Natural killer cell (primary cell): ENCODE data around the gene ZNF217. TPM values are rescaled to one million over a fixed set of nuclear protein-coding genes. Genes with fewer than 3 reads are reported as not detected.
"Not testable (repeated sequence)": the region's sequence is repeated elsewhere in the genome, so short reads cannot be mapped to it uniquely, and the experiment has no call there.

Experiments used
- ATAC-seq, 3 donors: fragments of 150-1000 bp in 2 of 3; fragments of 200-7000 bp in 1 of 3; cut with Tn5 transposase; 1 replicate in 1 of 3; 2 replicates in 2 of 3; pipeline ENCODE4 v1.10.0; 2021; ENCODE audit warnings: mild to moderate bottlenecking in 2 of 3, moderate library complexity in 2 of 3
- DNase-seq, 2 donors: peaks; one replicate each; pipeline versions ENCODE4 v3.0.0 to v3.0.0-alpha.2; 2013 to 2021; ENCODE audit warnings: mixed read lengths in 1 of 2
- H3K27ac ChIP-seq: one replicate; pipeline ENCODE4 v1.5.1; 2013; ENCODE audit warnings: mild to moderate bottlenecking, low read length
- H3K27me3 ChIP-seq: one replicate; pipeline ENCODE4 v1.6.1; 2013; ENCODE audit warnings: low read length; ENCODE audit not compliant: control insufficient read depth, insufficient read depth
- H3K36me3 ChIP-seq: one replicate; pipeline ENCODE4 v1.6.1; 2013; ENCODE audit warnings: low read length; ENCODE audit not compliant: control insufficient read depth, insufficient read depth
- H3K4me1 ChIP-seq: one replicate; pipeline ENCODE4 v1.6.1; 2013; ENCODE audit warnings: low read length; ENCODE audit not compliant: control insufficient read depth, insufficient read depth
- H3K4me3 ChIP-seq: one replicate; pipeline ENCODE4 v1.5.1; 2013; ENCODE audit warnings: low read length
- H3K9me3 ChIP-seq: one replicate; pipeline ENCODE4 v1.6.1; 2013; ENCODE audit warnings: low read length; ENCODE audit not compliant: control insufficient read depth, insufficient read depth
- H3K27ac Mint-ChIP-seq, 2 donors: one replicate each; pipeline ENCODE4 v1.8.0; 2022; ENCODE audit warnings: mild to moderate bottlenecking in 2 of 2, mixed read lengths in 2 of 2, moderate library complexity in 1 of 2
- H3K27me3 Mint-ChIP-seq, 2 donors: one replicate each; pipeline ENCODE4 v1.8.0; 2022; ENCODE audit warnings: low read depth in 2 of 2, mixed read lengths in 2 of 2
- H3K36me3 Mint-ChIP-seq: one replicate; pipeline ENCODE4 v1.8.0; 2022; ENCODE audit warnings: mixed read lengths
- H3K4me1 Mint-ChIP-seq, 2 donors: one replicate each; pipeline ENCODE4 v1.8.0; 2022; ENCODE audit warnings: mixed read lengths in 2 of 2
- H3K4me3 Mint-ChIP-seq: one replicate; pipeline ENCODE4 v1.8.0; 2022; ENCODE audit warnings: mild to moderate bottlenecking, moderate library complexity, mixed read lengths
- H3K9me3 Mint-ChIP-seq, 2 donors: one replicate each; pipeline ENCODE4 v1.8.0; 2022; ENCODE audit warnings: mixed read lengths in 2 of 2
- CTCF ChIP-seq: fragments of 200-600 bp; IDR thresholded peaks from one replicate; pipeline ENCODE4 v1.8.0; 2022; ENCODE audit warnings: antibody characterized with exemption
- WGBS: methylation state at CpG from one replicate; pipeline ENCODE4 v1.1.7; 2013; ENCODE audit warnings: missing lambda C conversion rate; ENCODE audit not compliant: insufficient coverage; 5-methylcytosine and 5-hydroxymethylcytosine counted together
- intact Hi-C: fragments of 100-400 bp; cut with micrococcal nuclease; formaldehyde crosslinking; loops from one replicate; pipeline ENCODE4 v1.14.2; 2022
- total RNA-seq, 4 donors: library from RNA; stranded (reverse); fragments of 120-200 nt in 1 of 4; gene quantifications; one replicate each; pipeline versions ENCODE4 v1.2.3 to v1.2.4, GENCODE V29; 2013 to 2022

The ZNF217 gene
- total RNA-seq, 3 donors from 2014 or later (not counting 1 experiment from before 2014, with no cell fraction given): 56.1 to 69.1 (median 59.0) TPM

- Mint-ChIP-seq H3K4me3 (no peak overlapping the region), H3K27me3 (peaks cover 0 to 7% of the 10 kb centered on the region in 2 donors), H3K36me3 (no peaks in the 10 kb centered on the region), H3K27ac (no peak overlapping the region), H3K9me3 (no peaks in the 10 kb centered on the region), H3K4me1 (no peaks in the 10 kb centered on the region)
- whole genome bisulfite sequencing: 98% methylated on average over 3 of the region's 4 CpGs
- TF ChIP-seq CTCF: no peak
- no peak for ATAC-seq
- Histone ChIP-seq H3K36me3 (no peaks in the 10 kb centered on the region), H3K27ac (no peak overlapping the region), H3K27me3 (no peaks in the 10 kb centered on the region), H3K9me3 (no peaks in the 10 kb centered on the region), H3K4me3 (no peak overlapping the region), H3K4me1 (no peaks in the 10 kb centered on the region)
- DNase-seq: no peak
- intact Hi-C loops: no loop called here
Measured at GRCh38 chr20:53535878-53536277, 57.8 kb downstream of the ZNF217 start.

DNA sequence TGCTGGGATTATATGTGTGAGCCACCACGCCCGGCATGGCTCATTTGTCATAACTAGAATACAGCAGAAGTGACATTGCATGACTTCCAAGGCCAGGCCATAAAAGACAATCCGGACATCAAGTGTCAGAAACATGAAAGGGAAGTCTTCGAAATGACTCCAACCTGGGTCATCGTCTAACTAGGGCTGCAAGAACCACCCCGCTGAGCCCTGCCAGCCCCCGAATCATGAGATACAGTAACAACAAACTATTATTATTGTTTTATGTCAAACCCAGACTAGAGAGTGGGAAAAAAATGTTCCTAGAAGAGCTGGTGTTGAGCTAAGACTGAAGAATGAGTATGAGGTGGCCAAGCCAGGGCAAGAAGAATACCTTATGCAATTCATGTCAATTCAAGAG, 59.6 kb downstream of the ZNF217 start:
- no peaks in the 10 kb centered on the region for H3K9me3 Mint-ChIP-seq
- H3K27me3 Mint-ChIP-seq: peaks cover 0 to 8% of the 10 kb centered on the region in 2 donors
- no peak for TF ChIP-seq CTCF
- no peak for DNase-seq
- H3K27ac ChIP-seq: no peak overlapping the region
- intact Hi-C loops: no loop called here
- H3K4me3 Mint-ChIP-seq: no peak overlapping the region
- no peaks in the 10 kb centered on the region for H3K36me3 Mint-ChIP-seq
- H3K9me3 ChIP-seq: no peaks in the 10 kb centered on the region
- no peak overlapping the region for H3K4me3 ChIP-seq
- 86% methylated on average over 7 of the region's 7 CpGs for WGBS
- no peaks in the 10 kb centered on the region for H3K4me1 Mint-ChIP-seq
- no peak for ATAC-seq
- no peaks in the 10 kb centered on the region for H3K27me3 ChIP-seq
- H3K36me3 ChIP-seq: no peaks in the 10 kb centered on the region
- no peaks in the 10 kb centered on the region for H3K4me1 ChIP-seq
- no peak overlapping the region for H3K27ac Mint-ChIP-seq

- no peak overlapping the region for H3K27ac ChIP-seq
- TF ChIP-seq CTCF: no peak
- Mint-ChIP-seq H3K4me1 (no peaks in the 10 kb centered on the region), H3K27ac (no peak overlapping the region), H3K9me3 (no peaks in the 10 kb centered on the region), H3K36me3 (no peaks in the 10 kb centered on the region), H3K4me3 (no peak overlapping the region), H3K27me3 (peaks cover 0 to 8% of the 10 kb centered on the region in 2 donors)
- DNase-seq (no peak), ATAC-seq (no peak)
- no peak overlapping the region for H3K4me3 ChIP-seq
- H3K4me1 ChIP-seq: no peaks in the 10 kb centered on the region
- no peaks in the 10 kb centered on the region for H3K9me3 ChIP-seq
- no peaks in the 10 kb centered on the region for H3K27me3 ChIP-seq
- intact Hi-C loops: no loop called here
- no peaks in the 10 kb centered on the region for H3K36me3 ChIP-seq
- WGBS: 100% methylated on average over 1 of the region's 1 CpG
Measured at GRCh38 chr20:53533500-53533899, 60.1 kb downstream of the ZNF217 start.

DNA sequence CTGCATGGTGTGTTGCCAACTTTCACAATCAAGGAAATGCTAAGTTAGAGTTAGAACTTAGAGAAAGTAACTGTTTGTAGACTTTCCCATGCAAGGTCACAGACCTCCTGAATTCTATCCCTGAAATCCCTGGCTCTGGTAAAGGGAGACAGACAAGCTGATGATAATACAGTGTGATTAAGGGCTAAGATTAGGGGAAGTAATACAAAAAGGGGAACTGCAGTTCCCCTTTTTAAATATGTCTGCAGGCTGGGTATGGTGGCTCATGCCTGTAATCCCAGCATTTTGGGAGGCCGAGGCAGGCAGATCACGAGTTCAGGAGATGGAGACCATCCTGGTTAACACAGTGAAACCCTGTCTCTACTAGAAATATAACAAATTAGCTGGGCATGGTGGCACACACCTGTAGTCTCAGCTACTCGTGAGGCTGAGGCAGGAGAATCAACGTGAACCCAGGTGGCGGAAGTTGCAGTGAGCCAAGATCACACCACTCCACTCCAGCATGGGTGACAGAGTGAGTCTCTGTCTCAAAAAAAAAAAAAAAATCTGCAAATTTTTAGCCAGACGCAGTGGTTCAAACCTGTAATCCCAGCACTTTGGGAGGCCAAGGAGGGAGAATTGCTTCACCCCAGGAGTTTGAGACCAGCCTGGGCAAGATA, 60.9 kb downstream of the ZNF217 start:
- H3K27ac ChIP-seq, H3K36me3 ChIP-seq, H3K4me3 ChIP-seq, H3K36me3 Mint-ChIP-seq, H3K27ac Mint-ChIP-seq, H3K4me3 Mint-ChIP-seq, H3K27me3 Mint-ChIP-seq, ATAC-seq, H3K4me1 Mint-ChIP-seq, H3K4me1 ChIP-seq, intact Hi-C loops, H3K9me3 Mint-ChIP-seq, H3K9me3 ChIP-seq, H3K27me3 ChIP-seq, DNase-seq: not testable (repeated sequence)
- 69% methylated on average over 6 of the region's 6 CpGs for WGBS
